ENCODE results near the gene SUSD4. TPM values are rescaled to one million over a fixed set of nuclear protein-coding genes. Genes with fewer than 3 reads are reported as not detected.

The SUSD4 gene
- total and polyA plus RNA-seq, 2 of the 8 experiments (the other 6 are each of a cell fraction or from before 2014, with no cell fraction given): 3.9 to 5.2 TPM

- Histone ChIP-seq H3K4ac (replicated peaks; ENCODE audit: insufficient read length, low read depth, low read length) (no peak overlapping the region), H2BK20ac (ENCODE audit: low read length) (no peak overlapping the region), H2BK12ac (ENCODE audit: low read depth, low read length) (no peak overlapping the region), H4K20me1 (replicated peaks in 1 of 2; ENCODE audit: control insufficient read depth in 1 of 2, insufficient read depth in 2 of 2, low read length in 2 of 2) (no peaks in the 10 kb centered on the region), H4K8ac (ENCODE audit: extremely low read depth, insufficient read depth, low read length) (no peak overlapping the region), H3K4me2 (ENCODE audit: insufficient read depth in 1 of 2, low read depth in 2 of 2, low read length in 2 of 2) (no peak overlapping the region), H3K14ac (ENCODE audit: insufficient read length) (no peak overlapping the region), H3K56ac (replicated peaks; ENCODE audit: insufficient read length, low read depth, low read length) (no peak overlapping the region), H3K9me3 (ENCODE audit: insufficient read depth in 2 of 2, low read depth in 1 of 2, low read length in 1 of 2) (no peaks in the 10 kb centered on the region), H3K27me3 (replicated peaks in 1 of 4; ENCODE audit: control insufficient read depth in 3 of 4, extremely low read depth in 1 of 4, insufficient read depth in 3 of 4, low read length in 3 of 4) (no peaks in the 10 kb centered on the region; a peak in 1 of 7 replicates), H4K5ac (ENCODE audit: insufficient read length, low read depth, low read length) (no peak overlapping the region), H3K79me2 (ENCODE audit: control insufficient read depth in 1 of 2, insufficient read depth in 2 of 2, low read length in 2 of 2) (no peaks in the 10 kb centered on the region), H3K23ac (ENCODE audit: insufficient read length) (no peak overlapping the region), H3K27ac (ENCODE audit: low read depth, low read length) (no peak overlapping the region), H2AFZ (ENCODE audit: low read length) (no peak overlapping the region), H3K18ac (ENCODE audit: extremely low read depth, low read length) (no peak overlapping the region), H2BK120ac (replicated peaks; ENCODE audit: low read depth, low read length) (no peak overlapping the region), H3K4me3 (ENCODE audit: extremely low read depth in 1 of 4, insufficient read depth in 2 of 4, low read depth in 3 of 4, low read length in 4 of 4) (no peak overlapping the region), H2BK15ac (ENCODE audit: low read length) (no peak overlapping the region), H2BK5ac (ENCODE audit: low read depth, low read length) (no peak overlapping the region), H3K9ac (replicated peaks in 1 of 4; ENCODE audit: extremely low read depth in 1 of 4, low read depth in 3 of 4, low read length in 3 of 4) (no peak overlapping the region), H4K91ac (replicated peaks; ENCODE audit: insufficient read length, low read length) (no peak overlapping the region), H3K23me2 (ENCODE audit: low read depth, low read length) (no peaks in the 10 kb centered on the region), H3K4me1 (replicated peaks in 1 of 4; ENCODE audit: control insufficient read depth in 3 of 4, insufficient read depth in 4 of 4, low read length in 3 of 4) (no peaks in the 10 kb centered on the region), H3K79me1 (ENCODE audit: low read depth, low read length) (no peaks in the 10 kb centered on the region), H2AK5ac (ENCODE audit: low read depth, low read length) (no peak overlapping the region), H3K36me3 (ENCODE audit: control insufficient read depth in 2 of 4, insufficient read depth in 4 of 4, low read length in 3 of 4) (no peaks in the 10 kb centered on the region)
- FAIRE-seq (no peak), DNase-seq (ENCODE audit: low read depth in 1 of 2, low spot score in 2 of 2) (no peak)
- no peak for TF ChIP-seq GTF2F1 (IDR thresholded peaks at IDR 0.05; ENCODE audit: borderline replicate concordance, low read depth, low read length)
- no peak for TF ChIP-seq NANOG (IDR thresholded peaks at IDR 0.05; ENCODE audit: insufficient read depth, low read depth, low read length, poor library complexity, severe bottlenecking)
- no peak for TF ChIP-seq TAF1 (IDR thresholded peaks at IDR 0.05; ENCODE audit: low read depth, low read length)
- no peak for TF ChIP-seq JUND (IDR thresholded peaks at IDR 0.05; ENCODE audit: low read length)
- TF ChIP-seq KDM5A (IDR thresholded peaks at IDR 0.05; ENCODE audit: low read length): no peak
- no peak for TF ChIP-seq EGR1 (IDR thresholded peaks at IDR 0.05; ENCODE audit: borderline replicate concordance, low read depth, low read length)
- TF ChIP-seq SIN3A (conservative IDR thresholded peaks at IDR 0.05 in 1 of 2, IDR thresholded peaks at IDR 0.05 in 1 of 2; ENCODE audit: low read depth in 1 of 2, low read length in 2 of 2): no peak
- no peak for TF ChIP-seq BACH1 (IDR thresholded peaks at IDR 0.05; ENCODE audit: low read length)
- TF ChIP-seq HDAC6 (IDR thresholded peaks at IDR 0.05; ENCODE audit: low read depth, low read length): no peak
- no peak for TF ChIP-seq CBX8 (IDR thresholded peaks at IDR 0.05; ENCODE audit: borderline replicate concordance, low read depth, low read length)
- TF ChIP-seq SIRT6 (IDR thresholded peaks at IDR 0.05; ENCODE audit: low read length): no peak
- TF ChIP-seq USF2 (IDR thresholded peaks at IDR 0.05; ENCODE audit: low read length): no peak
- whole genome bisulfite sequencing, 2 experiments (ENCODE audit: extremely low coverage in 1 of 2, insufficient coverage in 1 of 2, insufficient read length in 1 of 2, insufficient replicate concordance in 2 of 2, low coverage in 1 of 2, low lambda C conversion rate in 2 of 2, missing lambda C conversion rate in 1 of 2): 96% methylated on average over 6 of the region's 6 CpGs; no CpG with 5 or more reads in 1 of the 2 experiments
- CTCF ChIA-PET (ENCODE audit: partially characterized antibody): interaction anchor here (0.9 to 2.4 kb wide), 5 partner anchors 83 to 116 kb away, joined by 3 to 8 read pairs (median 4); no protein-coding TSS in a partner anchor
- POLR2A ChIA-PET (ENCODE audit: partially characterized antibody): interaction anchor here (0.5 kb wide), 1 partner anchor 44 kb away, joined by 3 read pairs; no protein-coding TSS in a partner anchor
Observed at GRCh38 chr1:223243441-223244050, 120.4 kb downstream of the SUSD4 start.

Data from H1 (cell line).